GM12892 (cell line): ENCODE results near the gene THRB.

ENCODE experiments used
- POLR2A ChIP-seq: IDR thresholded peaks from 2 replicates; pipeline ENCODE4 v1.6.1; 2011; ENCODE audit warnings: low read depth, low read length, control low read depth
- POLR2AphosphoS5 ChIP-seq: IDR thresholded peaks from 2 replicates; pipeline ENCODE4 v1.6.1; 2011; ENCODE audit warnings: low read depth, low read length, control low read depth

DNA sequence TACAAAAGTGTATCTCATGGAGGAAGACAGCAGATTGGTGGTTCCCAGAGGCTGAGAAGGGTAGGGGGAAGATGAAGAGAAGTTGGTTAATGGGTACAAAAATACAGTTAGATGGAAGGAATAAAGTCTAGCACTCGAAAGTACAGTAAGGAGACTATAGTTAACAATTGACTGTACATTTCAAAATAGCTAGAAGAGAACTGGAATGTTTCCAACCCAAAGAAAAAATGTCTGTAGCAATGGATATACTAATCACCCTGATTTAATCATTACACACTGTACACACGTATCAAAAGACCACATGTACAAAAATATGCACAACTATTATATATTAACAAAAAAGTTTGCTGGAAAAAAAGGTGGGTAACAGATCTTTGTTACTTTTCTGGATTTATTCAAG, 57.3 kb downstream of the THRB start:
- TF ChIP-seq POLR2A (no peak), POLR2AphosphoS5 (no peak)
